ENCODE measurements around the gene HIF3A.

DNA sequence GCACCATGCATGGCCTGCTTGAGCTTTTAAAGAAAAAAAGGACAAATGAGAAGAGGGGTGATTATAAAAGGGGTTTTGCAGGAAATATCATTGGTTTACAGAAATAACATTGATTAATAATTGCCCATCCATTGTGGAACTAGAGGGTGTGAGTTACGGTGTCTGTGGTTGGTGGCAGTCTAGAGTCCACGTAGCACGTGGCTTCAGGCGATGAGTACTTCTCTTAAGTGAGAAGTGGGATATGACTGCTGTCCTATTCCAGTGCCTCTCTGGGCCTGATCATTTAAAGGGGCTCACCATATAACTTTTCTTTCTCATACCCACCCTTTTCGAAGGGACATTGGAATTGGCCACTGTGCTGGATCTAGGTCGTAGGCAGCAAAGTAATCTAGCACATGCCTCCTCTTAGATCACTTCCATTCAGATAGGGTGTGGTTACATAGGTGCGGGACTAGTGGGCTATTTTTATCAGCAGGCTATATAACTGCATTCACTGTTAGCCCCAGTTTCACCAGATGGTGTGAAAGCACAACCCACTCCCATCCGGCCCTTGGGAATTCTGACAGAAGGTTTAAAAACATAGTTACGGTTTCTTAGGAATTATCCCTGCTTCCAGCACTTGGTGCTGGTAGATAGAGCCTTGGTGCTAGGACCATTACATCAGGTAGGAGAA is 69.9 kb downstream of the HIF3A start:
- no peak for TF ChIP-seq RAD21 (IDR thresholded peaks at IDR 0.05; ENCODE audit: low read depth)
- TF ChIP-seq CEBPB (IDR thresholded peaks at IDR 0.05; ENCODE audit: low read depth), result no peak
- TF ChIP-seq, protein P1, sequence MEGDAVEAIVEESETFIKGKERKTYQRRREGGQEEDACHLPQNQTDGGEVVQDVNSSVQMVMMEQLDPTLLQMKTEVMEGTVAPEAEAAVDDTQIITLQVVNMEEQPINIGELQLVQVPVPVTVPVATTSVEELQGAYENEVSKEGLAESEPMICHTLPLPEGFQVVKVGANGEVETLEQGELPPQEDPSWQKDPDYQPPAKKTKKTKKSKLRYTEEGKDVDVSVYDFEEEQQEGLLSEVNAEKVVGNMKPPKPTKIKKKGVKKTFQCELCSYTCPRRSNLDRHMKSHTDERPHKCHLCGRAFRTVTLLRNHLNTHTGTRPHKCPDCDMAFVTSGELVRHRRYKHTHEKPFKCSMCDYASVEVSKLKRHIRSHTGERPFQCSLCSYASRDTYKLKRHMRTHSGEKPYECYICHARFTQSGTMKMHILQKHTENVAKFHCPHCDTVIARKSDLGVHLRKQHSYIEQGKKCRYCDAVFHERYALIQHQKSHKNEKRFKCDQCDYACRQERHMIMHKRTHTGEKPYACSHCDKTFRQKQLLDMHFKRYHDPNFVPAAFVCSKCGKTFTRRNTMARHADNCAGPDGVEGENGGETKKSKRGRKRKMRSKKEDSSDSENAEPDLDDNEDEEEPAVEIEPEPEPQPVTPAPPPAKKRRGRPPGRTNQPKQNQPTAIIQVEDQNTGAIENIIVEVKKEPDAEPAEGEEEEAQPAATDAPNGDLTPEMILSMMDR (IDR thresholded peaks at IDR 0.05 in 2 of 3, conservative IDR thresholded peaks at IDR 0.05 in 1 of 3; ENCODE audit: borderline replicate concordance in 1 of 3, insufficient read depth in 1 of 3, low read depth in 2 of 3, low read length in 2 of 3), result no peak
- TF ChIP-seq, protein P2, sequence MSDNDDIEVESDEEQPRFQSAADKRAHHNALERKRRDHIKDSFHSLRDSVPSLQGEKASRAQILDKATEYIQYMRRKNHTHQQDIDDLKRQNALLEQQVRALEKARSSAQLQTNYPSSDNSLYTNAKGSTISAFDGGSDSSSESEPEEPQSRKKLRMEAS (IDR thresholded peaks at IDR 0.05), result no peak
- TF ChIP-seq YY1 (IDR thresholded peaks at IDR 0.05; ENCODE audit: extremely low read depth, insufficient replicate concordance, low read depth, low read length), result no peak
- TF ChIP-seq, protein P3, sequence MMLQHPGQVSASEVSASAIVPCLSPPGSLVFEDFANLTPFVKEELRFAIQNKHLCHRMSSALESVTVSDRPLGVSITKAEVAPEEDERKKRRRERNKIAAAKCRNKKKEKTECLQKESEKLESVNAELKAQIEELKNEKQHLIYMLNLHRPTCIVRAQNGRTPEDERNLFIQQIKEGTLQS (IDR thresholded peaks at IDR 0.05), result no peak
- no peak for TF ChIP-seq POLR2AphosphoS5 (IDR thresholded peaks at IDR 0.05; ENCODE audit: low read depth, low read length)

Data from HCT116 (cell line).